Measurements from ENCODE around the gene MMP24. TPM values are rescaled to one million over a fixed set of nuclear protein-coding genes. Genes with fewer than 3 reads are reported as not detected.

Gene MMP24
- total RNA-seq, 1 experiment from 2014 or later: 13.0 TPM

DNA sequence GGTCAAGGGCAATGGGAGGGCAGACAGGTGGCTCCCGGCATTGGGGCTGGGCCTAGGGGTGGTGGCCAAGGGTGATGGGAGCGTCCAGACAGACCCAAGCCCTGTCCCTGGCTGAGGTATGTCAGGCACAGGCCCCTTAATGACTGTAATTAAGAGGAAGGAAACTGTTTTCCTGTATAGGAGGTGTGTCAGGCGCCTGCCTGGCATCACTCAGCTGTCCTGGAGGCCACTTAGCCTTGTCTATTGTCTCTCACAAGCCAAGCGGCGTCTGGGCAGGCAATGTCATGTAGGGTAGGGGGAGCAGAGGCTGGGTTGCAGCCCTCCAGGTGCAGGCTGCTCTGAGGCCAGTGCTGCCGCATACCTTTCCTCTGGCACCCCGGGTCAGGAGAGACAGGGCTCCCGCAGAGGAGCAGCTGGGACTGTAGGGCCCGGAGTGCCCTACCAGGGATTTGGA is 69.6 kb downstream of the MMP24 start:
- Histone ChIP-seq H3K4me3 (ENCODE audit: low read depth, low read length) (no peak overlapping the region), H3K36me3 (ENCODE audit: control insufficient read depth, insufficient read depth, low read length) (no peaks in the 10 kb centered on the region), H3K9me3 (no peaks in the 10 kb centered on the region), H3K4me1 (peaks cover 12% of the 10 kb centered on the region), H3K27me3 (replicated peaks; ENCODE audit: control insufficient read depth, insufficient read depth, low read length) (no peaks in the 10 kb centered on the region)
- Mint-ChIP-seq H3K9me3 (ENCODE audit: unreplicated experiment) (no peaks in the 10 kb centered on the region), H3K36me3 (ENCODE audit: insufficient read depth, unreplicated experiment) (peaks cover 5% of the 10 kb centered on the region), H3K27ac (ENCODE audit: unreplicated experiment) (no peak overlapping the region), H3K27me3 (ENCODE audit: insufficient read depth, unreplicated experiment) (no peaks in the 10 kb centered on the region), H3K4me1 (ENCODE audit: low read depth, unreplicated experiment) (peaks cover 17% of the 10 kb centered on the region), H3K4me3 (ENCODE audit: unreplicated experiment) (no peak overlapping the region)
- intact Hi-C loops (cut with micrococcal nuclease; ENCODE audit: unreplicated experiment): no loop called here
- no peak for DNase-seq
- BruUV-seq (replicated peaks): no TSS peak
- CTCF ChIA-PET: interaction anchor here (1.5 to 1.9 kb wide), 3 partner anchors 9 to 24 kb away, joined by 6 read pairs; partner anchors contain the start of gene EIF6
- POLR2A ChIA-PET: no interaction called here
- TF ChIP-seq, protein P1, sequence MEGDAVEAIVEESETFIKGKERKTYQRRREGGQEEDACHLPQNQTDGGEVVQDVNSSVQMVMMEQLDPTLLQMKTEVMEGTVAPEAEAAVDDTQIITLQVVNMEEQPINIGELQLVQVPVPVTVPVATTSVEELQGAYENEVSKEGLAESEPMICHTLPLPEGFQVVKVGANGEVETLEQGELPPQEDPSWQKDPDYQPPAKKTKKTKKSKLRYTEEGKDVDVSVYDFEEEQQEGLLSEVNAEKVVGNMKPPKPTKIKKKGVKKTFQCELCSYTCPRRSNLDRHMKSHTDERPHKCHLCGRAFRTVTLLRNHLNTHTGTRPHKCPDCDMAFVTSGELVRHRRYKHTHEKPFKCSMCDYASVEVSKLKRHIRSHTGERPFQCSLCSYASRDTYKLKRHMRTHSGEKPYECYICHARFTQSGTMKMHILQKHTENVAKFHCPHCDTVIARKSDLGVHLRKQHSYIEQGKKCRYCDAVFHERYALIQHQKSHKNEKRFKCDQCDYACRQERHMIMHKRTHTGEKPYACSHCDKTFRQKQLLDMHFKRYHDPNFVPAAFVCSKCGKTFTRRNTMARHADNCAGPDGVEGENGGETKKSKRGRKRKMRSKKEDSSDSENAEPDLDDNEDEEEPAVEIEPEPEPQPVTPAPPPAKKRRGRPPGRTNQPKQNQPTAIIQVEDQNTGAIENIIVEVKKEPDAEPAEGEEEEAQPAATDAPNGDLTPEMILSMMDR (IDR thresholded peaks at IDR 0.05; ENCODE audit: insufficient read depth in 1 of 2, low read depth in 1 of 2, low read length in 1 of 2, severe bottlenecking in 1 of 2, unreplicated experiment in 1 of 2): no peak

GRCh38 chr20:35297155-35297554 is 70.7 kb downstream of the MMP24 start:
- CTCF ChIA-PET: interaction anchor here (0.6 to 2.2 kb wide), 9 partner anchors 8 to 152 kb away, joined by 3 to 9 read pairs (median 6); partner anchors contain the start of gene EIF6
- H3K4me3 Mint-ChIP-seq (ENCODE audit: unreplicated experiment): no peak overlapping the region
- intact Hi-C loops (cut with micrococcal nuclease; ENCODE audit: unreplicated experiment): no loop called here
- no peaks in the 10 kb centered on the region for H3K27me3 Mint-ChIP-seq (ENCODE audit: insufficient read depth, unreplicated experiment)
- no TSS peak for BruUV-seq (replicated peaks)
- TF ChIP-seq, protein P1 (IDR thresholded peaks at IDR 0.05; ENCODE audit: insufficient read depth in 1 of 2, low read depth in 1 of 2, low read length in 1 of 2, severe bottlenecking in 1 of 2, unreplicated experiment in 1 of 2): peak; percentile 26 to 32
- DNase-seq: peak; percentile 54 to 64
- peaks cover 17% of the 10 kb centered on the region for H3K4me1 Mint-ChIP-seq (ENCODE audit: low read depth, unreplicated experiment)
- no peaks in the 10 kb centered on the region for H3K9me3 Mint-ChIP-seq (ENCODE audit: unreplicated experiment)
- H3K9me3 ChIP-seq: no peaks in the 10 kb centered on the region
- POLR2A ChIA-PET: no interaction called here
- H3K27ac Mint-ChIP-seq (ENCODE audit: unreplicated experiment): no peak overlapping the region
- H3K4me1 ChIP-seq: peaks cover 12% of the 10 kb centered on the region
- no peaks in the 10 kb centered on the region for H3K36me3 ChIP-seq (ENCODE audit: control insufficient read depth, insufficient read depth, low read length)
- H3K4me3 ChIP-seq (ENCODE audit: low read depth, low read length): no peak overlapping the region
- peaks cover 5% of the 10 kb centered on the region for H3K36me3 Mint-ChIP-seq (ENCODE audit: insufficient read depth, unreplicated experiment)
- H3K27me3 ChIP-seq (replicated peaks; ENCODE audit: control insufficient read depth, insufficient read depth, low read length): no peaks in the 10 kb centered on the region

DNA sequence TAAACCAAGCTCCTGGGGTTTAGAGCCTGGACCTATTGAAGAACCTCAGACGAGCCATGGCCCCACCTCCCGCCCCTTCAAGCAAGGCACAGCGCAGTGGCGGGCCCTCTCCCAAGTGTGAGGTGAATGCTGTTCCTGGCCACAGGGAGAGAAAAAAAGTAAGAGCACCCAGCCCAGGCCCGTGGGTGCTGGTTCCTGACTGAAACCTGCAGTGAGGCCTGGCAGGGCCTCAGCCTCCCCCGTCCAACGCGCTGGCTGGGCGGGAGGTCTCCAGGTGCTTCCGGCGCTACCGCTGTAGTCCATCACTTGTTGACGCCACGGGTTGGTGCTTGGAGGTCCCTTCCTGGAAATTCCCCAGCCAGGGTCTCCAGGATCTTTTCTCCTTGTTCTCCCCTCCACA is 71.2 kb downstream of the MMP24 start:
- no peak overlapping the region for H3K4me3 Mint-ChIP-seq (ENCODE audit: unreplicated experiment)
- TF ChIP-seq, protein P1 (IDR thresholded peaks at IDR 0.05; ENCODE audit: insufficient read depth in 1 of 2, low read depth in 1 of 2, low read length in 1 of 2, severe bottlenecking in 1 of 2, unreplicated experiment in 1 of 2): no peak

More for the DNA sequence above, 71.2 kb downstream of the MMP24 start:
- Mint-ChIP-seq H3K27me3 (ENCODE audit: insufficient read depth, unreplicated experiment) (no peaks in the 10 kb centered on the region), H3K27ac (ENCODE audit: unreplicated experiment) (no peak overlapping the region), H3K4me1 (ENCODE audit: low read depth, unreplicated experiment) (peaks cover 17% of the 10 kb centered on the region), H3K9me3 (ENCODE audit: unreplicated experiment) (no peaks in the 10 kb centered on the region), H3K36me3 (ENCODE audit: insufficient read depth, unreplicated experiment) (peaks cover 5% of the 10 kb centered on the region)
- H3K36me3 ChIP-seq (ENCODE audit: control insufficient read depth, insufficient read depth, low read length): no peaks in the 10 kb centered on the region
- CTCF ChIA-PET: interaction anchor here (0.5 to 2.2 kb wide), 12 partner anchors 8 to 153 kb away, joined by 3 to 9 read pairs (median 6); partner anchors contain the start of gene EIF6
- H3K27me3 ChIP-seq (replicated peaks; ENCODE audit: control insufficient read depth, insufficient read depth, low read length): no peaks in the 10 kb centered on the region
- no peak overlapping the region for H3K4me3 ChIP-seq (ENCODE audit: low read depth, low read length)
- DNase-seq: no peak
- POLR2A ChIA-PET: interaction anchor here (1.3 kb wide), 1 partner anchor 13 kb away, joined by 4 read pairs; the partner anchor contains the start of gene EIF6
- peaks cover 12% of the 10 kb centered on the region for H3K4me1 ChIP-seq
- intact Hi-C loops (cut with micrococcal nuclease; ENCODE audit: unreplicated experiment): no loop called here
- H3K9me3 ChIP-seq: no peaks in the 10 kb centered on the region
- BruUV-seq (replicated peaks): no TSS peak

All from Caco-2 (cell line).